ENCODE data around the gene ZMYND8.
"Not testable (repeated sequence)": the region's sequence is repeated elsewhere in the genome, so short reads cannot be mapped to it uniquely, and the experiment has no call there.

GRCh38 chr20:47204850-47205122 is 151.7 kb downstream of the ZMYND8 start:
- not testable (repeated sequence) for TF ChIP-seq CTCF, POLR2A (IDR thresholded peaks at IDR 0.05)

Measured in thyroid gland (tissue), 4 donors.